GM18951 (cell line): ENCODE data around the gene TNNT3.

Experiments used
- POLR2A ChIP-seq: IDR thresholded peaks from 4 replicates; pipeline ENCODE4 v1.6.1; 2011; ENCODE audit warnings: mild to moderate bottlenecking; ENCODE audit not compliant: insufficient read length, insufficient read depth; ENCODE audit errors: extremely low read depth
- in situ Hi-C: fragments of 300-500 bp; cut with MboI; formaldehyde crosslinking; loops from one replicate; pipeline ENCODE4 v1.12.0; 2022; ENCODE audit warnings: low sequenced_read_pairs, mixed read lengths, inconsistent platforms; ENCODE audit not compliant: unreplicated experiment

TNNT3 gene

GRCh38 chr11:1946812-1947484 lies 27.4 kb downstream of the TNNT3 start, which contains the start of gene MRPL23:
TSS of gene MRPL23 (plus strand) at chr11:1947332. CDS start at chr11:1947363, 31 bp downstream.
- no peak for TF ChIP-seq POLR2A
- in situ Hi-C loops: no loop called here

GRCh38 chr11:1947592-1948237 lies 28.2 kb downstream of the TNNT3 start:
- in situ Hi-C loops: no loop called here
- no peak for TF ChIP-seq POLR2A

- in situ Hi-C loops: no loop called here
- no peak for TF ChIP-seq POLR2A
These were observed 28.9 kb downstream of the TNNT3 start for GRCh38 chr11:1948389-1948788.

- no peak for TF ChIP-seq POLR2A
- in situ Hi-C loops: no loop called here
These were observed 29.8 kb downstream of the TNNT3 start for GRCh38 chr11:1949302-1949701.

GRCh38 chr11:1949922-1950321 lies 30.4 kb downstream of the TNNT3 start:
- in situ Hi-C loops: no loop called here
- no peak for TF ChIP-seq POLR2A

- TF ChIP-seq POLR2A: no peak
- in situ Hi-C loops: no loop called here
These were observed 33.4 kb downstream of the TNNT3 start for GRCh38 chr11:1952806-1953482.

GRCh38 chr11:1953489-1954266 lies 34.2 kb downstream of the TNNT3 start:
- in situ Hi-C loops: no loop called here
- no peak for TF ChIP-seq POLR2A

GRCh38 chr11:1958367-1958766 lies 38.9 kb downstream of the TNNT3 start:
- in situ Hi-C loops: no loop called here
- TF ChIP-seq POLR2A: no peak

- TF ChIP-seq POLR2A: no peak
- in situ Hi-C loops: no loop called here
These were observed 40.3 kb downstream of the TNNT3 start for GRCh38 chr11:1959786-1960185.

GRCh38 chr11:1963864-1964263 lies 44.4 kb downstream of the TNNT3 start:
- TF ChIP-seq POLR2A: no peak
- in situ Hi-C loops: no loop called here

GRCh38 chr11:1964348-1964747 lies 44.8 kb downstream of the TNNT3 start:
- in situ Hi-C loops: no loop called here
- no peak for TF ChIP-seq POLR2A

GRCh38 chr11:1964955-1965354 lies 45.5 kb downstream of the TNNT3 start:
- no peak for TF ChIP-seq POLR2A

GRCh38 chr11:1966531-1966930 lies 47.0 kb downstream of the TNNT3 start:
- in situ Hi-C loops: no loop called here

More at GRCh38 chr11:1964955-1965354, 45.5 kb downstream of the TNNT3 start:
- in situ Hi-C loops: no loop called here

More at GRCh38 chr11:1966531-1966930, 47.0 kb downstream of the TNNT3 start:
- TF ChIP-seq POLR2A: no peak
